Activated CD4-positive, alpha-beta T cell treated with anti-CD3 and anti-CD28 coated beads, Interleukin-2, amount 10 ng/mL, durations not matched to agents 24 days and 14 days (primary cell): ENCODE measurements around the gene PDLIM5. TPM values are rescaled to one million over a fixed set of nuclear protein-coding genes. Genes with fewer than 3 reads are reported as not detected.

Source experiments
- DNase-seq: peaks from one replicate; pipeline ENCODE4 v3.0.0; 2022
- H3K27ac Mint-ChIP-seq: one replicate; pipeline ENCODE4 v1.8.0; 2022; ENCODE audit warnings: mild to moderate bottlenecking, mixed read lengths
- H3K27me3 Mint-ChIP-seq: one replicate; pipeline ENCODE4 v1.8.0; 2022; ENCODE audit warnings: mixed read lengths
- H3K36me3 Mint-ChIP-seq: one replicate; pipeline ENCODE4 v1.8.0; 2022; ENCODE audit warnings: low read depth, mild to moderate bottlenecking, mixed read lengths
- H3K4me1 Mint-ChIP-seq: one replicate; pipeline ENCODE4 v1.8.0; 2021; ENCODE audit warnings: mixed read lengths
- H3K4me3 Mint-ChIP-seq: one replicate; pipeline ENCODE4 v1.8.0; 2022; ENCODE audit warnings: mild to moderate bottlenecking, moderate library complexity, mixed read lengths
- H3K9me3 Mint-ChIP-seq: one replicate; pipeline ENCODE4 v1.8.0; 2021; ENCODE audit warnings: mixed read lengths
- intact Hi-C: fragments of 100-400 bp; cut with micrococcal nuclease; formaldehyde crosslinking; loops from one replicate; pipeline ENCODE4 v1.15.1; 2023
- total RNA-seq: library from RNA; stranded (reverse); gene quantifications from 2 replicates; pipeline ENCODE4 v1.2.3, GENCODE V29; 2022

The PDLIM5 gene
- total RNA-seq, 1 donor from 2014 or later = 16.5 TPM

- Mint-ChIP-seq H3K36me3 (no peaks in the 10 kb centered on the region), H3K4me3 (no peak overlapping the region), H3K27ac (no peak overlapping the region), H3K9me3 (no peaks in the 10 kb centered on the region), H3K4me1 (peaks cover 3% of the 10 kb centered on the region), H3K27me3 (no peaks in the 10 kb centered on the region)
- intact Hi-C loops = no loop called here
- no peak for DNase-seq
These were observed 71.9 kb downstream of the PDLIM5 start for GRCh38 chr4:94523617-94524016.

- no peak for DNase-seq
- Mint-ChIP-seq H3K27ac (no peak overlapping the region), H3K4me3 (no peak overlapping the region), H3K4me1 (peaks cover 3% of the 10 kb centered on the region), H3K9me3 (no peaks in the 10 kb centered on the region), H3K27me3 (no peaks in the 10 kb centered on the region), H3K36me3 (no peaks in the 10 kb centered on the region)
- intact Hi-C loops = no loop called here
These were observed 74.4 kb downstream of the PDLIM5 start for GRCh38 chr4:94525993-94526728.

GRCh38 chr4:94527556-94528233 lies 76.0 kb downstream of the PDLIM5 start:
- Mint-ChIP-seq H3K27me3 (no peaks in the 10 kb centered on the region), H3K27ac (no peak overlapping the region), H3K36me3 (no peaks in the 10 kb centered on the region), H3K9me3 (no peaks in the 10 kb centered on the region), H3K4me3 (no peak overlapping the region), H3K4me1 (peaks cover 3% of the 10 kb centered on the region)
- intact Hi-C loops = no loop called here
- no peak for DNase-seq

- intact Hi-C loops = no loop called here
- H3K4me3 Mint-ChIP-seq = no peak overlapping the region
- H3K27ac Mint-ChIP-seq = no peak overlapping the region
- H3K9me3 Mint-ChIP-seq = no peaks in the 10 kb centered on the region
- H3K4me1 Mint-ChIP-seq = peaks cover 3% of the 10 kb centered on the region
- no peaks in the 10 kb centered on the region for H3K36me3 Mint-ChIP-seq
- DNase-seq = no peak
- H3K27me3 Mint-ChIP-seq = no peaks in the 10 kb centered on the region
These were observed 77.2 kb downstream of the PDLIM5 start for GRCh38 chr4:94528792-94529451.

- intact Hi-C loops = no loop called here
- Mint-ChIP-seq H3K27me3 (no peaks in the 10 kb centered on the region), H3K36me3 (no peaks in the 10 kb centered on the region), H3K4me3 (no peak overlapping the region), H3K27ac (no peak overlapping the region), H3K4me1 (peaks cover 3% of the 10 kb centered on the region), H3K9me3 (no peaks in the 10 kb centered on the region)
- DNase-seq = no peak
These were observed 78.3 kb downstream of the PDLIM5 start for GRCh38 chr4:94530073-94530472.

- Mint-ChIP-seq H3K4me3 (no peak overlapping the region), H3K9me3 (no peaks in the 10 kb centered on the region), H3K4me1 (no peaks in the 10 kb centered on the region), H3K36me3 (no peaks in the 10 kb centered on the region), H3K27me3 (no peaks in the 10 kb centered on the region), H3K27ac (no peak overlapping the region)
- intact Hi-C loops = no loop called here
- DNase-seq = no peak
These were observed 80.4 kb downstream of the PDLIM5 start for GRCh38 chr4:94531991-94532789.

- intact Hi-C loops = no loop called here
- H3K4me1 Mint-ChIP-seq = no peaks in the 10 kb centered on the region
- no peak for DNase-seq
These were observed 81.9 kb downstream of the PDLIM5 start for GRCh38 chr4:94533405-94534223.

GRCh38 chr4:94534401-94535312 lies 82.9 kb downstream of the PDLIM5 start:
- H3K27me3 Mint-ChIP-seq = no peaks in the 10 kb centered on the region
- no peaks in the 10 kb centered on the region for H3K36me3 Mint-ChIP-seq
- intact Hi-C loops = no loop called here

More at GRCh38 chr4:94533405-94534223, 81.9 kb downstream of the PDLIM5 start:
- H3K36me3 Mint-ChIP-seq = no peaks in the 10 kb centered on the region
- H3K9me3 Mint-ChIP-seq = no peaks in the 10 kb centered on the region
- H3K27me3 Mint-ChIP-seq = no peaks in the 10 kb centered on the region
- H3K27ac Mint-ChIP-seq = no peak overlapping the region
- no peak overlapping the region for H3K4me3 Mint-ChIP-seq

GRCh38 chr4:94536049-94536448 lies 84.3 kb downstream of the PDLIM5 start:
- Mint-ChIP-seq H3K4me1 (no peaks in the 10 kb centered on the region), H3K27ac (no peak overlapping the region), H3K36me3 (no peaks in the 10 kb centered on the region), H3K9me3 (no peaks in the 10 kb centered on the region), H3K4me3 (no peak overlapping the region), H3K27me3 (no peaks in the 10 kb centered on the region)
- no peak for DNase-seq
- intact Hi-C loops = no loop called here

More at GRCh38 chr4:94534401-94535312, 82.9 kb downstream of the PDLIM5 start:
- Mint-ChIP-seq H3K9me3 (no peaks in the 10 kb centered on the region), H3K4me3 (no peak overlapping the region), H3K4me1 (no peaks in the 10 kb centered on the region), H3K27ac (no peak overlapping the region)
- no peak for DNase-seq

- intact Hi-C loops = no loop called here
- Mint-ChIP-seq H3K36me3 (no peaks in the 10 kb centered on the region), H3K4me3 (no peak overlapping the region), H3K27me3 (no peaks in the 10 kb centered on the region), H3K4me1 (no peaks in the 10 kb centered on the region), H3K9me3 (no peaks in the 10 kb centered on the region), H3K27ac (no peak overlapping the region)
- no peak for DNase-seq
These were observed 85.1 kb downstream of the PDLIM5 start for GRCh38 chr4:94536649-94537469.

GRCh38 chr4:94537921-94538628 lies 86.3 kb downstream of the PDLIM5 start:
- H3K36me3 Mint-ChIP-seq = no peaks in the 10 kb centered on the region
- H3K27ac Mint-ChIP-seq = no peak overlapping the region
- H3K4me1 Mint-ChIP-seq = no peaks in the 10 kb centered on the region
- H3K27me3 Mint-ChIP-seq = no peaks in the 10 kb centered on the region
- no peak overlapping the region for H3K4me3 Mint-ChIP-seq
- intact Hi-C loops = no loop called here
- no peak for DNase-seq
- no peaks in the 10 kb centered on the region for H3K9me3 Mint-ChIP-seq
